ENCODE measurements around the gene MAP7D2.

The MAP7D2 gene

GRCh38 chrX:20112022-20112774 is 4.5 kb downstream of the MAP7D2 start:
- DNase-seq (ENCODE audit: low read depth in 3 of 3) = no peak

- DNase-seq (ENCODE audit: low read depth in 3 of 3) = no peak
Observed at GRCh38 chrX:20111271-20111670, 5.4 kb downstream of the MAP7D2 start.

- DNase-seq (ENCODE audit: low read depth in 3 of 3) = no peak
Observed at GRCh38 chrX:20101934-20102581, 14.6 kb downstream of the MAP7D2 start.

GRCh38 chrX:20091499-20091898 is 25.2 kb downstream of the MAP7D2 start:
- DNase-seq (ENCODE audit: low read depth in 3 of 3) = no peak

DNA sequence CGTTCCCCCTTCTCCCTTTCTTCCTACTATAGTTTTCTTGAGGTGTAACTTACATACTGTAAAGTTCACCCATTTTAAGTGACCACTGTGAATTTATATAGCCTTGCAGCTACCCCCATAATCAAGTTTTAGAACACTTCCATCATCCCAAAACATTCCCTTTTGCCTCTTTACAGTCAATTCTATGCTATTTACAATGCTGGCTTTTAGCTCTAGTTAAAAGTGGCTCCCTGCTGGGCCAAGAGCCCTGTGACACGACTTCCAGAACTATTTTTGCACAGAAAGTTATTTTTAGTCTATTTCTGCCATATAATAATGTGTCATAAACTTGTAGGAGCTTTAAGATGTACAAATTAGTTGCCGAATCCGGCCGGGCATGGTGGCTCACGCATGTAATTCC is 26.9 kb downstream of the MAP7D2 start:
- no peak for DNase-seq (ENCODE audit: low read depth in 3 of 3)

GRCh38 chrX:20080277-20080676 is 36.4 kb downstream of the MAP7D2 start:
- DNase-seq (ENCODE audit: low read depth in 3 of 3) = no peak

DNA sequence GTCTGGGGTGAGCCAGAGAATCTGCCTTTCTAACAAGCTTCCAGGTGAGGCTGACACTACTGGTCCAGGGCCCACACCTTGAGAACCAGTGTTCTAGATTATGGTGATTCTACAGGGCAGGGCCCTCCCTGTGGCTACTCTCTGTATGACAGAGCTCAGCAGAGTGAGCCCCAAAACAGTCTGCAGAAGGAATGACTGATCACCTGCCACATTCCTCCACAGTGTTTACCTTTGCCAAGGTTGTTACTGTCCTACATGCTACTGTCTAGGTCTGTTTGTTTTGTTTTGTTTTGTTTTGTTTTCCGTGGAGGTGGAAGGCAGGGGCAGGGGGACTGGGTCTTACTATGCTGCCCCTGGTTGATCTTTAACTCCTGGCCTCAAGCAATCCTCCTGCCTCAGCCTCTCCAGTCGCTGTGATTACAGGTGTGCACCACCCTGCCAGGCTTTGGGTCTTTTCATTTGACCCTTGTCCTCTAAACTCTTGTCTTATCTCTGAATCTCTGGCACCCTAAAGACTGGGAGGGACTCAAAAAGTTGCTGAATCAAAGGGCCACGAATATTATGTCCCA is 45.1 kb downstream of the MAP7D2 start:
- DNase-seq (ENCODE audit: low read depth in 3 of 3) = no peak

GRCh38 chrX:20067709-20068561 is 48.8 kb downstream of the MAP7D2 start:
- no peak for DNase-seq (ENCODE audit: low read depth in 3 of 3)

DNA sequence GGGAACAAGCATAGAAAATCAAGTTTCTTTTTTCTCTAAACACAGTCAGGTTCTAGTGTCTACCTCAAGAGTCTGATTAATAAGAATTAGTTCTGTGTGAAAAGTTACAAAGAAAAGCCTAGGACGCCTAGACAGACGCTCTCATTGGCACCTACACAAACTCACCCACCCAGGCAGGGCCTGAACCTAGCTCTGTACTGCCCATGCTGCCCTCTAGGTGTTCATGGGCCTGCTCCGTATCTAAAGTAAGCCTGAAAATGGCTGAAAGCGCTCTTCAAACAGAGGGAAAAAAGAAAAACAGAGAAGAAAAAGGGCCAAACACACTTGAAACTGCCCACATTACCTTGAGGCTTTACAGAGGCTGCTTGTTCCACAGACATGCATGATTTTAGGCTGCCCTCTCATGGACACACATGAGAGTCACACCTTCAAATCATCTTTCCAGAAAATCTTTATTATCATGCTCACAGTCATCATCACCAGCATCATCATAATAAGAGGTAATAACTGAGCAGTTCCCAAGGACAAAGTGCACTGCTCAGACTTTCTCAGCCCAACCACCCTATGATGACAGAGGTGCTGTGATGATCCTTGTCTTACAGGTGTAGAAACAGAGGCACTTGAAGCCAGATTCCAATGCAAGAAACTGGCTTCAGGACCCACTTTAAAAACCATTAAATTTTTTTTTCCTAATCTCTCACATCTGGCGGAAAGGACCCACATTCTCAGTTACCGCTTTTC is 49.6 kb downstream of the MAP7D2 start:
- no peak for DNase-seq (ENCODE audit: low read depth in 3 of 3)

DNA sequence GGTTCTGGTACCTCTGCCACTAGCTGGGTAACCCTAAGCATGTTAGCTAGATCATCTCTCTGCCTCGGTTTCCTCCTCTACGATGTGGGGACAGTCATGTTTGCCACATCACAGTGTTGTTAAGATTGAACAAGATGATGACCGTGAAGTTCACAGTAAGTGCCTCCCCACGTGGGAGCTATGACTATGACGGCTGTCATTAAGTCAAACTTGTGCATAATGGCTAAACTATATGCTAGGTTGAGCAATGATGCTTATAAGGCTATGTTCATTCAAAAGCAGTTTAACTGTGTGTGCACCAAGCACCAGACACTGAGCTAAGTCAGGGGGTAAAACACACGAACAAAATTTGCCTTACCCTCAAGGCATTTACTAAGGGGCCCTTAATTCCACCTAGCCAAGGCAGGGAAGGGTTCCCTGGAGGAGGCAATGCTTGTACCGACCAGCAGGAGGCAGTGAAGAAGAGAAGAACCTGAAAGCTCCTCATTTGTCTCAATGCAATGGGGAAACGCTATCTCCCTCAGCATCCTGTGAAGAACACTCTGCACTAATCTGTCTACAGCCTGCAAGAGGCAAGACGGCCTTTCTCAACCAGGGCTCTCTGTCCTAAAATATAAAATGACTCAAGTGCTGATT is 52.9 kb downstream of the MAP7D2 start:
- no peak for DNase-seq (ENCODE audit: low read depth in 3 of 3)

- DNase-seq (ENCODE audit: low read depth in 3 of 3) = no peak
Observed at GRCh38 chrX:20063153-20063552, 53.6 kb downstream of the MAP7D2 start.

DNA sequence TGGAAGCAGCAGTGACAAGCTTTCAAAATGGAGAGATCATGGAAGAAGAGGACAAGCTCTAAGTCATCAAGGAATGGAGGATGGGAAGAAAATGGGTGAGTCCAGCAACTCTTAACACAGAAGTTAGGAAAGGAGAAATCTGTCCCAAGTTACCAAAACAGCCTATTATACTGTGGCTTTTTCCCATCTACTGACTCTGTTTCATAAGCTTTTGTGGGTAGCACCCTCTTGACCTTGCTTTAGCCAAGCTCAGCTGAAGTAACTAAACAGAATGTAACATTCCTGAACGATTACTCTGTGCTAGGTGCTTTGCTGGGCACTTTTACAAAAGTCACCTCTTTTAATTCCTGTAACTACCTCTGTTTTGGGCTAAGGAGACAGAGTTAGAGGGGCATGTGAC is 54.9 kb downstream of the MAP7D2 start:
- DNase-seq (ENCODE audit: low read depth in 3 of 3) = no peak

- DNase-seq (ENCODE audit: low read depth in 3 of 3) = no peak
Observed at GRCh38 chrX:20060961-20061748, 55.6 kb downstream of the MAP7D2 start.

- DNase-seq (ENCODE audit: low read depth in 3 of 3) = no peak
Observed at GRCh38 chrX:20059467-20060128, 57.1 kb downstream of the MAP7D2 start.

DNA sequence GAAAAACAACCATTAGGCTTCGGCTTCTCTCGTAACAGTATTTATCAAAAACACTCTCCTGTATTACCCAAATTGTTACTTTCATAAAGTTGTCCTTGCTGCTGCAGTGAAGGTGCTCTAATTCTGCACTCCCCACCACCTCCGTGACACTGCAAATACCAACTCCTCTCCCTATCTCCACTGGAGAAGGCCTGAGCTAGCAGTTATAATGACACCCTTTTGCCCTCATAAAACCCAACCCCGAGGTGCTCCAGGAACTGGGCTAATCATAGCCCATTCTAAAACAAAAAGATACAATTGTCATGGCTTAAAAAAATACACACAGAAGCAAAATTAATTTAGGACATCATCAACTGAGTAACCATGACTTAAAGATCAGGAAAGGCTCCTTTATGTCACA is 59.2 kb downstream of the MAP7D2 start:
- DNase-seq (ENCODE audit: low read depth in 3 of 3) = no peak

DNA sequence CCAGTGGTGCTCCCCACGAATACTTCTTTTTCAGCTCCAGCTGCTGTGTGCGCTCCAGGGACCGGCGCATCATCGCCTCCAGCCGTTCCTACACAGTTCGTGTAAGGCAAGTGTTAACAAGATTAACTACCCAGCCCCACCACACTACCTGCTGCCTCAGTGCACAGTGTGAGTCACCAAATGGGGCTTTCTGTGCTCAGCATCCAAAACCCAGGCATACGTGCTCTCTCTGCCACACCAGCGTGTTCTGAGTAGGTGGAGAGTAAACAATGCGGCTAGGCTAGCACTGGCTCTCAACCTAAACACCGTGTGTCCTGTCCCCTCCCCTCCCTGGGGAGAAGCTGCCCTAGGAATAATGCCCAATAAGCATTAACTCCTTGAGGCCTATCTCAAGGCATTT is 60.0 kb downstream of the MAP7D2 start:
- DNase-seq (ENCODE audit: low read depth in 3 of 3) = no peak

DNA sequence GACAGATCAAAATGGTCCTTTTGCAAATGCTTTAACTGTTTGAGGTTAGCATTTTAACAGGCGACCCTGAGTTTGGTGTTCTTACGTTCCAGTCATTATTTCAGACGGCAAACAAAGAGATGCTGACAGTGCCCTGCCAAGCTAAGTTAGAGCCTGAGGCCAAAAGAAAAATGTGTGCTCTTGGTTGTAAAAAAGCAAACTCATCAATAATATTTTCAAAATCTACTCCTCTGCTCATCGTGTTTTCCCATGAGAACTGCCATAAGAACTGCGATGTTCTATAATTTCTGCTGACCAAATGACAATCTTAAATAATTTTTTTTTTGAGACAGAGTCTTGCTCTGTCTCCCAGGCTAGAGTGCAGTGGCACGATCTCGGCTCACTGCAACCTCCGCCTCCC is 63.2 kb downstream of the MAP7D2 start:
- no peak for DNase-seq (ENCODE audit: low read depth in 3 of 3)

- DNase-seq (ENCODE audit: low read depth in 3 of 3) = no peak
Observed at GRCh38 chrX:20046864-20047263, 69.8 kb downstream of the MAP7D2 start.

- no peak for DNase-seq (ENCODE audit: low read depth in 3 of 3)
Observed at GRCh38 chrX:20046223-20046622, 70.5 kb downstream of the MAP7D2 start.

- DNase-seq (ENCODE audit: low read depth in 3 of 3) = no peak
Observed at GRCh38 chrX:20042221-20042620, 74.5 kb downstream of the MAP7D2 start.

Data from stimulated activated CD4-positive, alpha-beta T cell treated with anti-CD3 and anti-CD28 coated beads, TNF-alpha, amount 100 ng/mL, for 24 hours (primary cell).